Measurements from ENCODE around the gene ASPSCR1.

The ASPSCR1 gene

GRCh38 chr17:81996757-81997441, 19.5 kb downstream of the ASPSCR1 start:
- in situ Hi-C loops (cut with MboI; ENCODE audit: low sequenced_read_pairs): no loop called here

GRCh38 chr17:81998212-81998611, 20.8 kb downstream of the ASPSCR1 start:
- in situ Hi-C loops (cut with MboI; ENCODE audit: low sequenced_read_pairs): no loop called here

GRCh38 chr17:81998691-81999438, 21.4 kb downstream of the ASPSCR1 start:
- in situ Hi-C loops (cut with MboI; ENCODE audit: low sequenced_read_pairs): no loop called here

- in situ Hi-C loops (cut with MboI; ENCODE audit: low sequenced_read_pairs): no loop called here
These were observed 22.2 kb downstream of the ASPSCR1 start for GRCh38 chr17:81999587-81999975.

GRCh38 chr17:81999976-82000802, 22.8 kb downstream of the ASPSCR1 start:
- in situ Hi-C loops (cut with MboI; ENCODE audit: low sequenced_read_pairs): no loop called here

- in situ Hi-C loops (cut with MboI; ENCODE audit: low sequenced_read_pairs): no loop called here
These were observed 23.6 kb downstream of the ASPSCR1 start for GRCh38 chr17:82000803-82001570.

GRCh38 chr17:82001571-82002056, 24.2 kb downstream of the ASPSCR1 start:
- in situ Hi-C loops (cut with MboI; ENCODE audit: low sequenced_read_pairs): no loop called here

GRCh38 chr17:82003411-82004381, 26.3 kb downstream of the ASPSCR1 start:
- in situ Hi-C loops (cut with MboI; ENCODE audit: low sequenced_read_pairs): no loop called here

GRCh38 chr17:82004517-82005455, 27.4 kb downstream of the ASPSCR1 start:
- in situ Hi-C loops (cut with MboI; ENCODE audit: low sequenced_read_pairs): no loop called here

GRCh38 chr17:82005701-82006348, 28.4 kb downstream of the ASPSCR1 start:
- in situ Hi-C loops (cut with MboI; ENCODE audit: low sequenced_read_pairs): no loop called here

- in situ Hi-C loops (cut with MboI; ENCODE audit: low sequenced_read_pairs): no loop called here
These were observed 29.2 kb downstream of the ASPSCR1 start for GRCh38 chr17:82006468-82007227.

- in situ Hi-C loops (cut with MboI; ENCODE audit: low sequenced_read_pairs): no loop called here
These were observed 29.7 kb downstream of the ASPSCR1 start for GRCh38 chr17:82007228-82007494.

- in situ Hi-C loops (cut with MboI; ENCODE audit: low sequenced_read_pairs): no loop called here
These were observed 30.2 kb downstream of the ASPSCR1 start for GRCh38 chr17:82007495-82008257.

GRCh38 chr17:82008258-82008940, 31.0 kb downstream of the ASPSCR1 start:
- in situ Hi-C loops (cut with MboI; ENCODE audit: low sequenced_read_pairs): no loop called here

GRCh38 chr17:82008941-82009405, 31.5 kb downstream of the ASPSCR1 start:
- in situ Hi-C loops (cut with MboI; ENCODE audit: low sequenced_read_pairs): no loop called here

- in situ Hi-C loops (cut with MboI; ENCODE audit: low sequenced_read_pairs): no loop called here
These were observed 32.0 kb downstream of the ASPSCR1 start for GRCh38 chr17:82009413-82009812.

Measured in HL-60/S4 treated with retinoic acid at 250 ng/mL for 4 days and 3 days (cell line).